ENCODE results near the gene OR10C1.
A peak's percentile ranks its signal among the peaks of the same experiment; 100 is the strongest.
"Not testable (repeated sequence)": the region's sequence is repeated elsewhere in the genome, so short reads cannot be mapped to it uniquely, and the experiment has no call there.

The OR10C1 gene

GRCh38 chr6:29442719-29443118 is 3.6 kb downstream of the OR10C1 start:
- H3K9ac ChIP-seq (ENCODE audit: low read depth, low read length): no peak overlapping the region
- H3K27ac ChIP-seq (ENCODE audit: low read depth, low read length): no peak overlapping the region
- no peaks in the 10 kb centered on the region; the same call in 1 of the 2 replicates for H3K27me3 ChIP-seq (ENCODE audit: control insufficient read depth, insufficient read depth, low read length)
- no peaks in the 10 kb centered on the region for H3K36me3 ChIP-seq (ENCODE audit: control insufficient read depth, insufficient read depth, low read length)
- H3K9me3 ChIP-seq (ENCODE audit: control insufficient read depth, insufficient read depth, low read length): peaks cover 4% of the 10 kb centered on the region; the same call in 1 of the 2 replicates
- no peak overlapping the region for H3K4me3 ChIP-seq (ENCODE audit: low read depth, low read length)
- peaks cover 10% of the 10 kb centered on the region for H3K4me1 ChIP-seq (ENCODE audit: control insufficient read depth, insufficient read depth, low read length)

GRCh38 chr6:29444031-29444430 is 4.9 kb downstream of the OR10C1 start:
- H3K27ac ChIP-seq (ENCODE audit: low read depth, low read length); H3K9ac ChIP-seq (ENCODE audit: low read depth, low read length); H3K9me3 ChIP-seq (ENCODE audit: control insufficient read depth, insufficient read depth, low read length); H3K4me1 ChIP-seq (ENCODE audit: control insufficient read depth, insufficient read depth, low read length); H3K27me3 ChIP-seq (ENCODE audit: control insufficient read depth, insufficient read depth, low read length); H3K4me3 ChIP-seq (ENCODE audit: low read depth, low read length); H3K36me3 ChIP-seq (ENCODE audit: control insufficient read depth, insufficient read depth, low read length): not testable (repeated sequence)

GRCh38 chr6:29447670-29448069 is 8.6 kb downstream of the OR10C1 start:
- no peak overlapping the region for H3K4me3 ChIP-seq (ENCODE audit: low read depth, low read length)
- peak overlapping the region; percentile 56 for H3K27ac ChIP-seq (ENCODE audit: low read depth, low read length)
- no peaks in the 10 kb centered on the region for H3K36me3 ChIP-seq (ENCODE audit: control insufficient read depth, insufficient read depth, low read length)
- peaks cover 10% of the 10 kb centered on the region for H3K4me1 ChIP-seq (ENCODE audit: control insufficient read depth, insufficient read depth, low read length)
- H3K27me3 ChIP-seq (ENCODE audit: control insufficient read depth, insufficient read depth, low read length): no peaks in the 10 kb centered on the region
- peaks cover 4% of the 10 kb centered on the region; the same call in 1 of the 2 replicates for H3K9me3 ChIP-seq (ENCODE audit: control insufficient read depth, insufficient read depth, low read length)
- H3K9ac ChIP-seq (ENCODE audit: low read depth, low read length): no peak overlapping the region

GRCh38 chr6:29451471-29452193 is 12.5 kb downstream of the OR10C1 start:
- Histone ChIP-seq H3K27ac (ENCODE audit: low read depth, low read length) (no peak overlapping the region), H3K36me3 (ENCODE audit: control insufficient read depth, insufficient read depth, low read length) (no peaks in the 10 kb centered on the region), H3K27me3 (ENCODE audit: control insufficient read depth, insufficient read depth, low read length) (no peaks in the 10 kb centered on the region), H3K4me3 (ENCODE audit: low read depth, low read length) (no peak overlapping the region), H3K9ac (ENCODE audit: low read depth, low read length) (no peak overlapping the region), H3K9me3 (ENCODE audit: control insufficient read depth, insufficient read depth, low read length) (no peaks in the 10 kb centered on the region), H3K4me1 (ENCODE audit: control insufficient read depth, insufficient read depth, low read length) (peaks cover 10% of the 10 kb centered on the region)

- H3K9me3 ChIP-seq (ENCODE audit: control insufficient read depth, insufficient read depth, low read length): no peaks in the 10 kb centered on the region
- no peak within 1 kb of the TSS for H3K9ac ChIP-seq (ENCODE audit: low read depth, low read length)
- no peaks in the 10 kb centered on the region for H3K36me3 ChIP-seq (ENCODE audit: control insufficient read depth, insufficient read depth, low read length)
- no peak within 1 kb of the TSS for H3K27ac ChIP-seq (ENCODE audit: low read depth, low read length)
- no peaks in the 10 kb centered on the region for H3K4me1 ChIP-seq (ENCODE audit: control insufficient read depth, insufficient read depth, low read length)
- H3K4me3 ChIP-seq (ENCODE audit: low read depth, low read length): no peak within 1 kb of the TSS
- H3K27me3 ChIP-seq (ENCODE audit: control insufficient read depth, insufficient read depth, low read length): no peaks in the 10 kb centered on the region
Observed at GRCh38 chr6:29456971-29457370, 17.9 kb downstream of the OR10C1 start, which contains the start of the genes OR11A1 and OR2H1. Gene OR11A1 (minus strand): TSS chr6:29457071. CDS start chr6:29427641, 29,430 bp downstream. Gene OR2H1 (plus strand): TSS chr6:29457155. CDS start chr6:29461770, 4,615 bp downstream.

- H3K4me3 ChIP-seq (ENCODE audit: low read depth, low read length): no peak overlapping the region
- no peaks in the 10 kb centered on the region for H3K27me3 ChIP-seq (ENCODE audit: control insufficient read depth, insufficient read depth, low read length)
- H3K27ac ChIP-seq (ENCODE audit: low read depth, low read length): no peak overlapping the region
- H3K36me3 ChIP-seq (ENCODE audit: control insufficient read depth, insufficient read depth, low read length): no peaks in the 10 kb centered on the region
- H3K9me3 ChIP-seq (ENCODE audit: control insufficient read depth, insufficient read depth, low read length): no peaks in the 10 kb centered on the region
- H3K9ac ChIP-seq (ENCODE audit: low read depth, low read length): no peak overlapping the region
- H3K4me1 ChIP-seq (ENCODE audit: control insufficient read depth, insufficient read depth, low read length): no peaks in the 10 kb centered on the region
Observed at GRCh38 chr6:29461021-29461814, 22.1 kb downstream of the OR10C1 start.

- no peak overlapping the region for H3K4me3 ChIP-seq (ENCODE audit: low read depth, low read length)
- H3K9ac ChIP-seq (ENCODE audit: low read depth, low read length): no peak overlapping the region
- no peak overlapping the region for H3K27ac ChIP-seq (ENCODE audit: low read depth, low read length)
- no peaks in the 10 kb centered on the region for H3K4me1 ChIP-seq (ENCODE audit: control insufficient read depth, insufficient read depth, low read length)
- no peaks in the 10 kb centered on the region for H3K9me3 ChIP-seq (ENCODE audit: control insufficient read depth, insufficient read depth, low read length)
- H3K36me3 ChIP-seq (ENCODE audit: control insufficient read depth, insufficient read depth, low read length): no peaks in the 10 kb centered on the region
- H3K27me3 ChIP-seq (ENCODE audit: control insufficient read depth, insufficient read depth, low read length): no peaks in the 10 kb centered on the region
Observed at GRCh38 chr6:29462022-29462421, 22.9 kb downstream of the OR10C1 start.

- no peaks in the 10 kb centered on the region for H3K4me1 ChIP-seq (ENCODE audit: control insufficient read depth, insufficient read depth, low read length)
- H3K27ac ChIP-seq (ENCODE audit: low read depth, low read length): no peak overlapping the region
- H3K4me3 ChIP-seq (ENCODE audit: low read depth, low read length): no peak overlapping the region
- H3K9me3 ChIP-seq (ENCODE audit: control insufficient read depth, insufficient read depth, low read length): no peaks in the 10 kb centered on the region
- no peaks in the 10 kb centered on the region for H3K36me3 ChIP-seq (ENCODE audit: control insufficient read depth, insufficient read depth, low read length)
- H3K27me3 ChIP-seq (ENCODE audit: control insufficient read depth, insufficient read depth, low read length): no peaks in the 10 kb centered on the region
- no peak overlapping the region for H3K9ac ChIP-seq (ENCODE audit: low read depth, low read length)
Observed at GRCh38 chr6:29465279-29465678, 26.2 kb downstream of the OR10C1 start.

GRCh38 chr6:29465801-29466200 is 26.7 kb downstream of the OR10C1 start:
- H3K36me3 ChIP-seq (ENCODE audit: control insufficient read depth, insufficient read depth, low read length): no peaks in the 10 kb centered on the region
- H3K4me3 ChIP-seq (ENCODE audit: low read depth, low read length): no peak overlapping the region
- H3K4me1 ChIP-seq (ENCODE audit: control insufficient read depth, insufficient read depth, low read length): no peaks in the 10 kb centered on the region
- H3K9ac ChIP-seq (ENCODE audit: low read depth, low read length): no peak overlapping the region
- H3K9me3 ChIP-seq (ENCODE audit: control insufficient read depth, insufficient read depth, low read length): no peaks in the 10 kb centered on the region
- H3K27me3 ChIP-seq (ENCODE audit: control insufficient read depth, insufficient read depth, low read length): no peaks in the 10 kb centered on the region
- no peak overlapping the region for H3K27ac ChIP-seq (ENCODE audit: low read depth, low read length)

GRCh38 chr6:29466241-29466640 is 27.1 kb downstream of the OR10C1 start:
- Histone ChIP-seq H3K27me3 (ENCODE audit: control insufficient read depth, insufficient read depth, low read length) (no peaks in the 10 kb centered on the region), H3K9ac (ENCODE audit: low read depth, low read length) (no peak overlapping the region), H3K36me3 (ENCODE audit: control insufficient read depth, insufficient read depth, low read length) (no peaks in the 10 kb centered on the region)

GRCh38 chr6:29474996-29475395 is 35.9 kb downstream of the OR10C1 start:
- no peaks in the 10 kb centered on the region for H3K4me1 ChIP-seq (ENCODE audit: control insufficient read depth, insufficient read depth, low read length)
- no peak overlapping the region for H3K27ac ChIP-seq (ENCODE audit: low read depth, low read length)
- H3K27me3 ChIP-seq (ENCODE audit: control insufficient read depth, insufficient read depth, low read length): no peaks in the 10 kb centered on the region
- H3K36me3 ChIP-seq (ENCODE audit: control insufficient read depth, insufficient read depth, low read length): no peaks in the 10 kb centered on the region
- no peak overlapping the region for H3K9ac ChIP-seq (ENCODE audit: low read depth, low read length)
- no peaks in the 10 kb centered on the region for H3K9me3 ChIP-seq (ENCODE audit: control insufficient read depth, insufficient read depth, low read length)
- H3K4me3 ChIP-seq (ENCODE audit: low read depth, low read length): no peak overlapping the region

More at GRCh38 chr6:29466241-29466640, 27.1 kb downstream of the OR10C1 start:
- Histone ChIP-seq H3K4me3 (ENCODE audit: low read depth, low read length) (no peak overlapping the region), H3K4me1 (ENCODE audit: control insufficient read depth, insufficient read depth, low read length) (no peaks in the 10 kb centered on the region), H3K9me3 (ENCODE audit: control insufficient read depth, insufficient read depth, low read length) (no peaks in the 10 kb centered on the region), H3K27ac (ENCODE audit: low read depth, low read length) (no peak overlapping the region)

All from HUES48 (cell line).